HCT116 (cell line): Measurements from ENCODE around the gene RNF112. TPM values are rescaled to one million over a fixed set of nuclear protein-coding genes. Genes with fewer than 3 reads are reported as not detected.

Experiments used
- ATAC-seq: fragments of 200-7000 bp; cut with Tn5 transposase; 2 replicates; pipeline ENCODE4 v1.9.1; 2020; ENCODE audit warnings: mild to moderate bottlenecking, moderate library complexity
- BruUV-seq: library from RNA; stranded (reverse); fragments of 400-500 nt; replicated peaks from 2 replicates; lab custom pipeline; 2021; lab: Mats Ljungman, UMichigan
- CTCF ChIA-PET: fragments of 300-600 bp; sonication (Branson Sonifier 250); formaldehyde crosslinking; loops from one replicate; lab custom pipeline; 2021; ENCODE audit warnings: antibody characterized with exemption; lab: Charles Lee
- POLR2A ChIA-PET: fragments of 300-600, 350-600 bp; sonication (Branson Sonifier 250); formaldehyde crosslinking; loops from one replicate; lab custom pipeline; 2021; ENCODE audit warnings: antibody characterized with exemption; lab: Charles Lee
- RAD21 ChIA-PET, 2 experiments: fragments of 300-600 bp; sonication (Branson Sonifier 250); formaldehyde crosslinking; loops; one replicate each; lab custom pipeline; 2023; ENCODE audit warnings: low total read pairs in 2 of 2; ENCODE audit not compliant: uncharacterized antibody in 2 of 2, unreplicated experiment in 2 of 2, low non-redundant PET in 1 of 2; lab: Charles Lee
- DNase-seq: peaks from one replicate; pipeline ENCODE4 v3.0.0-alpha.2; 2010; ENCODE audit warnings: low read depth, low spot score
- H2AFZ ChIP-seq: fragments of 200-600 bp; shearing (Covaris generic), sonication (generic); 2 replicates; pipeline ENCODE4 v1.6.1; 2017; ENCODE audit warnings: low read depth, mixed run types, mixed read lengths, antibody characterized with exemption, low read length; ENCODE audit not compliant: poor library complexity, severe bottlenecking
- H3K27ac ChIP-seq: 2 replicates; pipeline ENCODE4 v1.5.1; 2012; ENCODE audit warnings: low read depth, low read length
- H3K27me3 ChIP-seq: fragments of 200-600 bp; sonication (generic); 2 replicates; pipeline ENCODE4 v1.6.1; 2016; ENCODE audit warnings: mixed run types, low read length, mixed read lengths; ENCODE audit not compliant: insufficient read depth
- H3K36me3 ChIP-seq, 2 experiments: fragments of 200-500 bp in 1 of 2; fragments of 200-600 bp in 1 of 2; sonication (Bioruptor generic) in 1 of 2; sonication (generic) in 1 of 2; 2 replicates each; pipeline versions ENCODE4 v1.5.1 to v1.6.1; 2014 to 2016; ENCODE audit warnings: low read length in 2 of 2, inconsistent platforms in 1 of 2, mixed read lengths in 1 of 2, mixed run types in 1 of 2; ENCODE audit not compliant: insufficient read depth in 2 of 2, control insufficient read depth in 1 of 2
- H3K4me1 ChIP-seq, 2 experiments: fragments of 200-600 bp in 1 of 2; sonication (generic) in 1 of 2; 2 replicates each; pipeline versions ENCODE4 v1.5.1 to v1.6.1; 2012 to 2017; ENCODE audit warnings: low read length in 2 of 2, inconsistent platforms in 1 of 2, mild to moderate bottlenecking in 1 of 2, mixed read lengths in 1 of 2, mixed run types in 1 of 2, moderate library complexity in 1 of 2; ENCODE audit not compliant: insufficient read depth in 2 of 2, control insufficient read depth in 1 of 2
- H3K4me2 ChIP-seq: fragments of 200-600 bp; sonication (generic); 2 replicates; pipeline ENCODE4 v1.6.1; 2017; ENCODE audit warnings: mixed run types, low read length, mixed read lengths
- H3K4me3 ChIP-seq, 2 experiments: fragments of 200-600 bp in 1 of 2; sonication (generic) in 1 of 2; replicated peaks in 1 of 2; 2 replicates each; pipeline ENCODE4 v1.5.1; 2011 to 2016; ENCODE audit warnings: low read length in 2 of 2, control low read depth in 1 of 2, low read depth in 1 of 2, mild to moderate bottlenecking in 1 of 2, mixed read lengths in 1 of 2, mixed run types in 1 of 2
- H3K79me2 ChIP-seq: fragments of 200-600 bp; sonication (generic); 2 replicates; pipeline ENCODE4 v1.6.1; 2017; ENCODE audit warnings: mild to moderate bottlenecking, mixed run types, low read length, moderate library complexity, mixed read lengths; ENCODE audit not compliant: insufficient read depth
- H3K9ac ChIP-seq: fragments of 200-600 bp; sonication (generic); 2 replicates; pipeline ENCODE4 v1.6.1; 2016; ENCODE audit warnings: low read length, mixed read lengths
- H3K9me2 ChIP-seq: fragments of 200-600 bp; sonication (generic), shearing (Covaris generic); 2 replicates; pipeline ENCODE4 v1.6.1; 2017; ENCODE audit warnings: mixed run types, mild to moderate bottlenecking, moderate library complexity; ENCODE audit not compliant: insufficient read depth
- H3K9me3 ChIP-seq, 2 experiments: fragments of 200-500 bp in 1 of 2; fragments of 200-600 bp in 1 of 2; sonication (Bioruptor generic) in 1 of 2; sonication (generic) in 1 of 2; 2 replicates each; pipeline ENCODE4 v1.6.1; 2014 to 2017; ENCODE audit warnings: low read length in 2 of 2, mixed read lengths in 2 of 2, inconsistent platforms in 1 of 2, low read depth in 1 of 2, mild to moderate bottlenecking in 1 of 2, mixed run types in 1 of 2, moderate library complexity in 1 of 2; ENCODE audit not compliant: control insufficient read depth in 1 of 2, insufficient read depth in 1 of 2
- H4K20me1 ChIP-seq: fragments of 200-600 bp; sonication (generic), shearing (Covaris generic); 2 replicates; pipeline ENCODE4 v1.6.1; 2017; ENCODE audit warnings: mixed run types, mild to moderate bottlenecking, moderate library complexity; ENCODE audit not compliant: insufficient read depth
- CTCF ChIP-seq, 3 experiments: fragments of 200-600 bp in 1 of 3; sonication (generic) in 1 of 3; IDR thresholded peaks in 2 of 3; conservative IDR thresholded peaks in 1 of 3; 2 replicates each; pipeline ENCODE4 v1.5.1; 2012 to 2017; ENCODE audit warnings: low read depth in 2 of 3, low read length in 2 of 3, antibody characterized with exemption in 1 of 3, borderline replicate concordance in 1 of 3, control low read depth in 1 of 3, mild to moderate bottlenecking in 1 of 3, mixed read lengths in 1 of 3, mixed run types in 1 of 3, moderate library complexity in 1 of 3; ENCODE audit not compliant: insufficient read depth in 1 of 3
- EGR1 ChIP-seq: IDR thresholded peaks from 2 replicates; pipeline ENCODE4 v1.6.1; 2012; ENCODE audit warnings: low read depth
- ELF1 ChIP-seq: IDR thresholded peaks from 2 replicates; pipeline ENCODE4 v1.6.1; 2012; ENCODE audit warnings: low read depth, borderline replicate concordance
- EZH2 ChIP-seq: fragments of 200-600 bp; sonication (generic); IDR thresholded peaks from 2 replicates; pipeline ENCODE4 v1.6.1; 2017; ENCODE audit warnings: antibody characterized with exemption, mixed run types
- EZH2phosphoT487 ChIP-seq: fragments of 200-600 bp; IDR thresholded peaks from 2 replicates; pipeline ENCODE4 v1.6.1; 2018; ENCODE audit warnings: antibody characterized with exemption, borderline replicate concordance
- FOSL1 ChIP-seq: IDR thresholded peaks from 2 replicates; pipeline ENCODE4 v1.6.1; 2012; ENCODE audit warnings: low read depth
- JUND ChIP-seq: IDR thresholded peaks from 2 replicates; pipeline ENCODE4 v1.6.1; 2012
- POLR2A ChIP-seq: IDR thresholded peaks from 2 replicates; pipeline ENCODE4 v1.7.0; 2011; ENCODE audit warnings: borderline replicate concordance; ENCODE audit not compliant: insufficient read depth, insufficient read length; ENCODE audit errors: extremely low read depth
- POLR2AphosphoS5 ChIP-seq: IDR thresholded peaks from 2 replicates; pipeline ENCODE4 v1.6.1; 2011; ENCODE audit warnings: mild to moderate bottlenecking, low read depth, low read length, moderate library complexity
- REST ChIP-seq: IDR thresholded peaks from 2 replicates; pipeline ENCODE4 v1.6.1; 2012; ENCODE audit warnings: low read depth
- SP1 ChIP-seq: IDR thresholded peaks from 2 replicates; pipeline ENCODE4 v1.6.1; 2012; ENCODE audit warnings: low read depth
- SRF ChIP-seq: IDR thresholded peaks from 2 replicates; pipeline ENCODE4 v1.6.1; 2012; ENCODE audit warnings: low read depth
- YY1 ChIP-seq: IDR thresholded peaks from 2 replicates; pipeline ENCODE4 v1.6.1; 2011; ENCODE audit warnings: low read length, low read depth, moderate library complexity, mild to moderate bottlenecking; ENCODE audit not compliant: insufficient replicate concordance; ENCODE audit errors: extremely low read depth
- ZBTB33 ChIP-seq: IDR thresholded peaks from 2 replicates; pipeline ENCODE4 v1.6.1; 2011; ENCODE audit warnings: mild to moderate bottlenecking, low read length, moderate library complexity; ENCODE audit not compliant: insufficient replicate concordance; ENCODE audit errors: extremely low read depth
- ZFX ChIP-seq: fragments of 450-650 bp; IDR thresholded peaks from 2 replicates; pipeline ENCODE4 v1.6.1; 2017
- ZNF274 ChIP-seq: fragments of 200-500 bp; sonication (Bioruptor generic); IDR thresholded peaks from 2 replicates; pipeline ENCODE4 v1.6.1; 2014; ENCODE audit warnings: mild to moderate bottlenecking, low read depth, low read length, inconsistent platforms
- intact Hi-C: fragments of 100-400 bp; cut with micrococcal nuclease; formaldehyde crosslinking; loops from 2 replicates; pipeline ENCODE4 v1.10.0; 2022
- total RNA-seq: library from RNA; stranded (reverse); gene quantifications from one replicate; pipeline ENCODE4 v1.2.1, GENCODE V29; 2021; ENCODE audit not compliant: unreplicated experiment

RNF112 gene
- total RNA-seq, 1 experiment from 2014 or later, result 0.98 TPM

GRCh38 chr17:19383681-19384470, 27.2 kb upstream of the RNF112 start:
- peaks cover 6 to 25% of the 10 kb centered on the region in 2 experiments; a peak in 3 of 4 replicates for H3K4me1 ChIP-seq
- no peaks in the 10 kb centered on the region for H3K9me3 ChIP-seq
- no peaks in the 10 kb centered on the region for H3K9me2 ChIP-seq
- ChIA-PET CTCF (no interaction called here), RAD21 (no interaction called here), POLR2A (no interaction called here)
- ATAC-seq (no peak), DNase-seq (no peak)
- H2AFZ ChIP-seq, result no peak overlapping the region
- H3K36me3 ChIP-seq, result peaks cover 18 to 26% of the 10 kb centered on the region in 2 experiments; a peak in 3 of 4 replicates
- no peaks in the 10 kb centered on the region for H4K20me1 ChIP-seq
- no peaks in the 10 kb centered on the region; the same call in 1 of the 2 replicates for H3K79me2 ChIP-seq
- TF ChIP-seq ZBTB33, result no peak
- no peak for TF ChIP-seq POLR2A
- TF ChIP-seq EZH2phosphoT487, result no peak
- TF ChIP-seq ELF1, result no peak
- TF ChIP-seq REST, result no peak
- TF ChIP-seq JUND, result no peak
- no peak for TF ChIP-seq YY1
- TF ChIP-seq FOSL1, result no peak
- no peak for TF ChIP-seq ZNF274
- no peak for TF ChIP-seq EGR1
- TF ChIP-seq POLR2AphosphoS5, result no peak
- no peak for TF ChIP-seq SP1
- no peak for TF ChIP-seq SRF
- TF ChIP-seq CTCF (IDR thresholded peaks at IDR 0.05 in 2 of 3, conservative IDR thresholded peaks at IDR 0.05 in 1 of 3; ENCODE audit: borderline replicate concordance in 1 of 3, insufficient read depth in 1 of 3, low read depth in 2 of 3, low read length in 2 of 3), result no peak
- no peak for TF ChIP-seq EZH2
- TF ChIP-seq ZFX, result no peak
- intact Hi-C loops, result no loop called here
- no peak overlapping the region for H3K4me3 ChIP-seq
- no peak overlapping the region for H3K27ac ChIP-seq
- H3K27me3 ChIP-seq, result no peaks in the 10 kb centered on the region
- no peak overlapping the region for H3K9ac ChIP-seq
- no TSS peak for BruUV-seq
- no peak overlapping the region for H3K4me2 ChIP-seq
